PC-3 (cell line): ENCODE data around the gene TNS3.

Source experiments
- EZH2 ChIP-seq: fragments of 300-600 bp; sonication (generic); IDR thresholded peaks from one replicate; pipeline ENCODE4 v1.6.1; 2017; ENCODE audit warnings: antibody characterized with exemption, mild to moderate bottlenecking, low read length; ENCODE audit not compliant: unreplicated experiment
- TF ChIP-seq, protein P1 (sequence below): fragments of 300-600 bp; sonication (generic); conservative IDR thresholded peaks from 2 replicates; pipeline ENCODE4 v1.5.1; 2017; ENCODE audit warnings: antibody characterized with exemption, low read depth, mild to moderate bottlenecking, low read length

DNA sequence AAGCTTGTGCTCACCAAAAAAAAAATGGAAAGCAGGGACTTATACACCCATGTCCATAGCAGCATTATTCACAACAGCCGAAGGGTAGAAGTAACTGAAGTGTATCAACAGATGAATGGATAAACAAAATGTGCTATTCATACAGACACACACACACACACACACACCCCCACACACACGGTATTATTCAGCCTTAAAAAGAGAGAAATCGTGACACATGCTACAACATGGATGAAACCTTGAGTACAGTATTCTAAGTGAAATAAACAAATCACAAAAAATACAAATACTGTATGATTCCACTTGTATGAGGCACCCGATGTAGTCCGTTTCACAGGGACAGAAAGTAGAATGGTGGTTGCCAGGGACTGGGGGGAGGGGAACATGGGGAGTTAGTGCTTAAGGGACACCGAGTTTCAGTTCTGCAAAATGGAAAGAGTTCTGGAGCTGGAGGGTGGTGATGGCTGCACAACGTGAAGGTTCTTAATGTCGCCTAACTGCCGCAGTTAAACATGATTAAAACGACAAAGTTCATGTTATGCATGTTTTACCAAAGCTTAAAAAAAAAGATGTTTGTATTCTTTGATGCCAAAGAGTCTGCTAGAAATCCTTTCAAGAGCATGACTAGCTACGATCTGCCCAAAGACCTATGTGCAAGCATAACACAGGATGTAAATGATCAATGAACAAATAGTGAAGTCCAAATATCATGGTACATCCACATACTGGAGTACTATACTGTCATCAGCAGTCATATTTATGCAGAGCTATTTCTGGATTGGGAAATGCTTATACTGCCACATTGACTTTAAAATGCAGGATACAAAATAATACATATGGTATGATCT, 7.2 kb downstream of the TNS3 start:
- TF ChIP-seq, protein P1, sequence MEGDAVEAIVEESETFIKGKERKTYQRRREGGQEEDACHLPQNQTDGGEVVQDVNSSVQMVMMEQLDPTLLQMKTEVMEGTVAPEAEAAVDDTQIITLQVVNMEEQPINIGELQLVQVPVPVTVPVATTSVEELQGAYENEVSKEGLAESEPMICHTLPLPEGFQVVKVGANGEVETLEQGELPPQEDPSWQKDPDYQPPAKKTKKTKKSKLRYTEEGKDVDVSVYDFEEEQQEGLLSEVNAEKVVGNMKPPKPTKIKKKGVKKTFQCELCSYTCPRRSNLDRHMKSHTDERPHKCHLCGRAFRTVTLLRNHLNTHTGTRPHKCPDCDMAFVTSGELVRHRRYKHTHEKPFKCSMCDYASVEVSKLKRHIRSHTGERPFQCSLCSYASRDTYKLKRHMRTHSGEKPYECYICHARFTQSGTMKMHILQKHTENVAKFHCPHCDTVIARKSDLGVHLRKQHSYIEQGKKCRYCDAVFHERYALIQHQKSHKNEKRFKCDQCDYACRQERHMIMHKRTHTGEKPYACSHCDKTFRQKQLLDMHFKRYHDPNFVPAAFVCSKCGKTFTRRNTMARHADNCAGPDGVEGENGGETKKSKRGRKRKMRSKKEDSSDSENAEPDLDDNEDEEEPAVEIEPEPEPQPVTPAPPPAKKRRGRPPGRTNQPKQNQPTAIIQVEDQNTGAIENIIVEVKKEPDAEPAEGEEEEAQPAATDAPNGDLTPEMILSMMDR: no peak
- TF ChIP-seq EZH2: no peak
